ENCODE results near the gene LSM5. TPM values are rescaled to one million over a fixed set of nuclear protein-coding genes. Genes with fewer than 3 reads are reported as not detected.

LSM5 gene
- total RNA-seq, 1 experiment from 2014 or later: 108 TPM

GRCh38 chr7:32522746-32523530, 32.8 kb upstream of the LSM5 start:
- TF ChIP-seq CTCF (conservative IDR thresholded peaks at IDR 0.05): no peak
- Histone ChIP-seq H3K4ac (ENCODE audit: low read depth, low read length) (no peak overlapping the region), H3K4me2 (ENCODE audit: insufficient read depth, insufficient read length, low read length) (no peak overlapping the region), H3T11ph (ENCODE audit: low read length) (no peak overlapping the region), H3K27ac (ENCODE audit: insufficient read length, low read depth, low read length) (no peak overlapping the region), H2BK5ac (ENCODE audit: insufficient read length, low read length) (no peak overlapping the region), H4K91ac (ENCODE audit: insufficient read length, low read depth, low read length) (no peak overlapping the region), H4K20me1 (ENCODE audit: control insufficient read depth, insufficient read depth, insufficient read length) (no peaks in the 10 kb centered on the region), H4K5ac (ENCODE audit: insufficient read length, low read depth, low read length) (no peak overlapping the region), H2BK15ac (ENCODE audit: low read depth, low read length) (no peak overlapping the region), H2AFZ (ENCODE audit: low read length) (no peak overlapping the region), H3K27me3 (ENCODE audit: insufficient read depth, low read length) (no peaks in the 10 kb centered on the region), H3K23ac (ENCODE audit: insufficient read length, low read depth, low read length) (no peak overlapping the region), H2BK20ac (ENCODE audit: low read depth, low read length, poor library complexity, severe bottlenecking) (no peak overlapping the region), H3K9ac (ENCODE audit: extremely low read depth, insufficient read length, low read length) (no peak overlapping the region), H3K14ac (ENCODE audit: insufficient read depth, low read length) (no peak overlapping the region), H3K9me3 (ENCODE audit: control insufficient read depth, low read depth, low read length) (peaks cover 24% of the 10 kb centered on the region), H3K56ac (ENCODE audit: insufficient read length, low read depth, low read length) (no peak overlapping the region), H2BK120ac (ENCODE audit: low read depth, low read length, poor library complexity, severe bottlenecking) (no peak overlapping the region), H2AK5ac (ENCODE audit: insufficient read length, low read length) (no peak overlapping the region), H3K23me2 (ENCODE audit: insufficient read length, low read depth, low read length, poor library complexity, severe bottlenecking) (no peaks in the 10 kb centered on the region), H3K18ac (ENCODE audit: insufficient read length, low read depth, low read length) (no peak overlapping the region), H3K79me1 (ENCODE audit: insufficient read depth, low read depth, low read length, poor library complexity, severe bottlenecking) (peaks cover 4% of the 10 kb centered on the region), H4K8ac (replicated peaks; ENCODE audit: insufficient read length, low read depth, low read length) (no peak overlapping the region), H2BK12ac (ENCODE audit: insufficient read length, low read depth, low read length) (no peak overlapping the region), H3K79me2 (ENCODE audit: insufficient read depth, low read length) (peaks cover 3% of the 10 kb centered on the region; the same call in 1 of the 2 replicates), H3K4me1 (ENCODE audit: insufficient read depth, low read length) (peaks cover 6% of the 10 kb centered on the region; the same call in 1 of the 2 replicates)
- H3K27me3 Mint-ChIP-seq (ENCODE audit: low read depth): peaks cover 3% of the 10 kb centered on the region; the same call in 1 of the 2 replicates
- no peak overlapping the region for H3K4me3 Mint-ChIP-seq
- no CpG with 5 or more reads among the region's 6 CpGs for WGBS (ENCODE audit: extremely low coverage, insufficient read length, low lambda C conversion rate)
- H3K9me3 Mint-ChIP-seq: peaks cover 50 to 53% of the 10 kb centered on the region in 2 experiments
- peaks cover 39 to 49% (median 42%) of the 10 kb centered on the region in 3 experiments for H3K36me3 Mint-ChIP-seq (ENCODE audit: insufficient read depth in 1 of 3, low read depth in 3 of 3)
- H3K27ac Mint-ChIP-seq: no peak overlapping the region
- DNase-seq: no peak
- peaks cover 36 to 37% of the 10 kb centered on the region in 2 experiments for H3K4me1 Mint-ChIP-seq

Measured in H9 (cell line).